LNCAP (cell line): Measurements from ENCODE around the gene HOMER1.

Source experiments
- TF ChIP-seq, protein P1 (sequence below): fragments of 450-650 bp; IDR thresholded peaks from 2 replicates; pipeline ENCODE4 v1.5.1; 2017; ENCODE audit warnings: mild to moderate bottlenecking

Gene HOMER1

DNA sequence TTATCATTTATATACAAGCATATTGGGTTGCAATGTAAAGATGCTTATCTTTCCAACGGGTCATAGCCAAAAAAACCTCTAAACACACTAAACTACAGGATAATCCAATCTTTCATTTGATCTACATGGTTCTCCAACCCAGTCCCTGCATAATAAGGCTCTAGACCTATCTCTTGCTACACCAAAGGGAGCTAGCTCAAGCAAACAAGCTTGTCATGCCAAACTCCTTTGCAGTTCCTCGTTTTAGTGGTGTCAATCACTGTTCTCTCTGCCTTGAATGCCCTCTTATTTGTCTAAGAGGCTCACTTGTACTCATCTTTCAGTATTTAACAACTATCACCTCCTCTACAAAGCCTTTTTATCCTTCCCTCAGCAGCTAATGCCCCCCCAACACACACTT lies 5.6 kb downstream of the HOMER1 start:
- TF ChIP-seq, protein P1, sequence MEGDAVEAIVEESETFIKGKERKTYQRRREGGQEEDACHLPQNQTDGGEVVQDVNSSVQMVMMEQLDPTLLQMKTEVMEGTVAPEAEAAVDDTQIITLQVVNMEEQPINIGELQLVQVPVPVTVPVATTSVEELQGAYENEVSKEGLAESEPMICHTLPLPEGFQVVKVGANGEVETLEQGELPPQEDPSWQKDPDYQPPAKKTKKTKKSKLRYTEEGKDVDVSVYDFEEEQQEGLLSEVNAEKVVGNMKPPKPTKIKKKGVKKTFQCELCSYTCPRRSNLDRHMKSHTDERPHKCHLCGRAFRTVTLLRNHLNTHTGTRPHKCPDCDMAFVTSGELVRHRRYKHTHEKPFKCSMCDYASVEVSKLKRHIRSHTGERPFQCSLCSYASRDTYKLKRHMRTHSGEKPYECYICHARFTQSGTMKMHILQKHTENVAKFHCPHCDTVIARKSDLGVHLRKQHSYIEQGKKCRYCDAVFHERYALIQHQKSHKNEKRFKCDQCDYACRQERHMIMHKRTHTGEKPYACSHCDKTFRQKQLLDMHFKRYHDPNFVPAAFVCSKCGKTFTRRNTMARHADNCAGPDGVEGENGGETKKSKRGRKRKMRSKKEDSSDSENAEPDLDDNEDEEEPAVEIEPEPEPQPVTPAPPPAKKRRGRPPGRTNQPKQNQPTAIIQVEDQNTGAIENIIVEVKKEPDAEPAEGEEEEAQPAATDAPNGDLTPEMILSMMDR, result no peak

DNA sequence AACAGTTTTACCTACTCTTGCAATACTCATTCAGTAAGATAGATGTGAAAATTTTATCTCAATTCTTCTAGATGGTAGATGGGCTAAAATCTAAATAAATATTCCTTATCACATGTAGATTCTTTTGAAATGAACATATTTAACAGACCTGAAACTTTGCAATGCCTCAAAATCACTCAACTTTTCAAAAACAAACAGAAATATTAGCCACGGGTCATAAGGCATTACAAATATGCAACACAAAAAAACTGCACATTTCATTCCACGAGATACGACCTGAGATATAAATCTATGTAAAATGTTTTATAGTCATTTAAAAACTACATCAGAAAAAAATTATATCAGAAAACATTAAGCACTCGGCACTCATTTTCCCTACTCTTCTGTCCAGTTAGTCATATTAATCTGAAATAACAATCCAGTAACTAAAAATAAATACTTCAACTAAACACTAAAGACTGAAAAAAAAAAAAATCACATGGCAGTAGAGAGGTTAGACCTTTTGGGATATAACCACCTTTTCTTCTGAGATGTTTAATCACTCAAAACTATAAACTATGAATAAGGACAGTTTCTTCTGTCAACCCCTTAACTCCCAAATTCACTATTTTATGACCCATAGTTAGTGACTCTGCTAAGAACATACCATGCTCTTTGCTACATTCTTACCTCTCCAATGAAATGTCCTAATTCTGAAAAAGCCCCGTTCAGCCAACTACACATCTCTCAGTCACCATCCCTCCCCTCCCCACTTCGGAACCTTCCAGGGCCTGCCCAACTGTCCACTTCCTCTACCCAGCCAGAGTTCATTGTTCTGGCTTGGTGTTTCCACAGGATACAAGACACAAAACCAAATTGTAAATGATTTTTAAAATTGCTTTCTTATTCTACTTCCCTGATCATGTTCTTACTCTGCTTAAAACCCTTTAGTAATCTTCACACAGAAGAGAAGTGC lies 6.4 kb downstream of the HOMER1 start:
- TF ChIP-seq, protein P1, result no peak

DNA sequence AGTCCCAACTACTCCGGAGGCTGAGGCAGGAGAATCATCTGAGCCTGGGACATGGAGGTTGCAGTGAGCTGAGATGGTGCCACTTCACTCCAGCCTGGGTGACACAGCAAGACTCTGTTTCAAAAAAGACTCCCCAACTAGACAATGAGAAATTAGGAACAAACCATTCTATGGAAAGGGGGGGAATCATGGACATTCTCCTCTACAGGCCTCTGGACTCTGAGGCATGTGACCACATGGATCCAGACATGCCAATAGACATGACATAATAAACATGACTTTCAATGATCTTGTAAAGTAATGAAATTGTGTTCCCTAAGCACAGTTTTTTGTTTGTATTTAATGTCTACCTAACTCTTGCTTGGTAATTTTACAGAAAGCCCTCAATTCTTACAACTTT lies 8.8 kb downstream of the HOMER1 start:
- TF ChIP-seq, protein P1, result no peak

DNA sequence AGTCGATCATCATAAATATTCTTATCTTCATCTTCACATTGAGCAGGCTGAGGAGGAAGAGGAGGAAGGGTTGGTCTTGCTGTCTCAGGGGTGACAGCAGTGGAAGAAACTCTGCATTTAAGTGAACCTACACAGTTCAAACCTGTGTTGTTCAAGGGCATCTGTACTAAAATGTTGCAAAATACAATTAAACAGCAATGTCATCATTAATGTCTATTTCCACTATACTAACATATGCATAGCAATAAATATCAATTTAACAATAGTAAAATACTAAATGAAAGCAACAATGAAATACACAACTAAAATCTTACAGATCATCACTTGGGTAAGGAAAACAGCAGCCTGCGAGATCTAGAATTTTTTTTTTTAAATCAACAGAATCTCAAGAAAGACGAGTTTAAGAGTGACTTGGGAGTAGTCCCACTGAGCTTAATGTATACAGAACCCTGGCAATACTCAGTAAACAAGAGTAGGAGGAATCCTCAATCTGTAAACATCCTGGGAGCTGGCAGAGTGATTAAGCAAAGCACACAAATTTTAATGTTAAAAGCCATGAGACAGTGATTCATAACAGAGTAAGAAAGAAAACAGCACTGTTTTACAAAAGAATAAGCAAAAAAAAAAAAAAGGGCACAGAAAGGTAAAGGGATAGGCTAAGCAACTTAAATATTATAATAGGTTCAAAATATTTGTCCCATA lies 10.0 kb downstream of the HOMER1 start:
- TF ChIP-seq, protein P1, result no peak

DNA sequence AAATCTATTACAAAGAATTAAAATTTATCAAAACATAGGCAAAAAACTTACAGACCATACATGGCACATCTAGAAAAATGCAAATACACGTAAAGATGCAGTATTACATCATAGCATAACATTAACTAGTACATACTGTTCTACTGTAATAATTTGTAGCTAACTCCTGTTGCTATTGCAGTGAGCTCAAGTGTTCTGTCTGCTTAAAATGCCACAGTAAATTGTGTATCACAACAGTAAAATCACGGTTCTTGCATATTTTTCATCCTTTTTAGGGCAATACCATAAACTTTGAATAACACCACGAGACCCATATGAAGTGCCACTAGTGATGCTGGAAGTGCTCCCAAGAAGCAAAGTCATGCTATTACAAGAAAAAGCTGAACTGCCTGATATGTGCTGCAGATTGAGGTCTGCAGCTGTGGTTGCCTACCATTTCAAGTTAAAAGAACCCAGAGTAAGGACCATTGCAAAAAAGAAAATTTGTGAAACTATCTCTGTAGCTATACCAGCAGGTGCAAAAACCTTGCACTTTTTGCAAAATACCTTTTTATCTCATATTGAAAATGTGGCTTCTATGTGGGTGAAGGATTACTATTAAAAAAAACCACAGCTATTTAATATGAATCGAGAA lies 14.2 kb downstream of the HOMER1 start:
- TF ChIP-seq, protein P1, result no peak

DNA sequence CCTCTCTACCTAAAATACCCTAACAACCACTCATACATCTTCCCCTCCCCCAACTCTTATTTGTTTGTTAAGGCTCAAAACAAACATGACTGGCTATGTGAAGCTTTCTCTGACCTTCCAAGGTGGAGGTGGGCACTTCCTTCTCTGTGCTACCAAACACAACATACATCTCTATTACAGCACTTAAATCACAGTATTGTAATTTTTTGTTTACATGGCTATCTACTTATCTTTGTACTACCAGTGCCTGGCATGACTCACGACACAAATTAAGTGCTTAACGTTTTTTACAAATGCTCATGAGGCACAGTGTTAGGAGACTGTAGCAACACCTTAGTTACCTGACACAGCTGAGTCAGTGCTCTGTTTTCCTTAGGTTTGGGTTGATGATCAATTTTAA lies 18.6 kb downstream of the HOMER1 start:
- TF ChIP-seq, protein P1, result no peak

DNA sequence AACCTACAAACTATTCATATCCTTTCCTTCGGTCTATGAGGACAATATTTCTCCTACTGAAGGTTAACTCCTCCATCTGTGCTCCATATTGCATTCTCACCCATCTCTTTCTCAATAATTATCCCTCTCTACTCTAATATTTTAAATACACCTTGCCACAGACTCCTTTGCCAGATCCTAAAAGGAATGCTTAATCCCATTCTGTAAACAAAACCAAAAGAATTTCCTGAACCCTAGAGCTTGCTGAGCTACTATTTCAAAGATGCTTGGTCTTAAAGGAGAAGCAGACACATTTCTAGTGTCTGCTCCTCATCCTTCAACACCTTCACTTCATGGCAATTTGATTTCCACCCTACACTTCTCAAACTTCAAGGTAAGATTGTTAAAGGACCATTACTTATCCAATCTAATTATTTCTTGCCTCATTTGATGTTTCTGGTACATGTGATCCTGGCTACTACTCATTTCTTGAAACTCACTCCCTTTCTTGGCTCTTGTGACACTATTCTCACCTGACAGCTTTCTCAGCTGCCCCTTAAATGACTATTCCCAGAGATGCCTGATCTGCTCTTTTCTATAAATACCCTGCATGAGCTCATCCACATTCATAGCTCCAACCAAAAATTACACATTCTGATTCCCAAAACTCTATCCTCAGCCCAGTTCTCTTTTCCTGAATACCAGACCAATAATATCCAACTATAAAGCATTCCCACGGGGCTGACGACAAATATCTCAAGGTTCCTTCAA lies 20.2 kb downstream of the HOMER1 start:
- TF ChIP-seq, protein P1, result no peak
